Measurements from ENCODE around the gene ID3. TPM values are rescaled to one million over a fixed set of nuclear protein-coding genes. Genes with fewer than 3 reads are reported as not detected.
A peak's percentile ranks its signal among the peaks of the same experiment; 100 is the strongest.

Gene ID3
- total and polyA plus RNA-seq, 12 donors: 28.8 to 213 (median 109) TPM

DNA sequence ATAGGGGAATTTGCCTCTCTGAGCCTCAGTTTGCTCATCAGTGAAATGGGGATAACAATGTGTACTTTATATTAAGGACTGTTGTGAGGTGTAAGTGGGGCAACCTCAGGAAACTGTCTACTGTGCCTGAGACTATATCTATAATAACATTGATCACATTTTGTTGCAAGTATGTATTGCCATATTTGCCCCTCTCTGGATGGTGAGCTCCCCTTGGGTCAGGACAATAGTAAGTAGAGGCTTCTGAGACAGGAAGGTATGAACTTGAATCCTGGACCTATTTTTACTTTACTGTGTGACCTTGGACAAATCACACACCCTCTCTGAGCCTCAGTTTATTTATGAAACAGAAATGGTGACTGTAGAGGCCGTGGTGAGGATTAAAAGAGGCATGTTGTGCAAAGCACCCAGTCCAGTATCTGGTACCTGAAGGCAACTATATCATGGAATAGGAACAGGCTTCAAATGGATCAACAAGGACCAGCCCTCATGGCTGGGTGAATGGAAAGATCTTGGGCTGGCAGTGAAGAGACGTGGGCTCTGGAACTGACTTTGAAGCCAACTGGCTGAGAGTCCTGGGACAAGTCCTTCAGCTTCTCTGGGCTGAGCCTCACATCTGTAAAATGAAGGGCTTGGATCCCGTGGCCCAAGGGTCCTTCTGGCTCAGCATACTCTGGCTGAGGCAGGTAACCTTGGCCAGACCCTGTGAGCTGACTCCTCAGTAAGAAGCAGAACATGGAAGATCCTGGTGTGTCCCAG lies 35.0 kb upstream of the ID3 start:
- no peak for TF ChIP-seq POLR2A (IDR thresholded peaks at IDR 0.05)
- TF ChIP-seq, protein P1, sequence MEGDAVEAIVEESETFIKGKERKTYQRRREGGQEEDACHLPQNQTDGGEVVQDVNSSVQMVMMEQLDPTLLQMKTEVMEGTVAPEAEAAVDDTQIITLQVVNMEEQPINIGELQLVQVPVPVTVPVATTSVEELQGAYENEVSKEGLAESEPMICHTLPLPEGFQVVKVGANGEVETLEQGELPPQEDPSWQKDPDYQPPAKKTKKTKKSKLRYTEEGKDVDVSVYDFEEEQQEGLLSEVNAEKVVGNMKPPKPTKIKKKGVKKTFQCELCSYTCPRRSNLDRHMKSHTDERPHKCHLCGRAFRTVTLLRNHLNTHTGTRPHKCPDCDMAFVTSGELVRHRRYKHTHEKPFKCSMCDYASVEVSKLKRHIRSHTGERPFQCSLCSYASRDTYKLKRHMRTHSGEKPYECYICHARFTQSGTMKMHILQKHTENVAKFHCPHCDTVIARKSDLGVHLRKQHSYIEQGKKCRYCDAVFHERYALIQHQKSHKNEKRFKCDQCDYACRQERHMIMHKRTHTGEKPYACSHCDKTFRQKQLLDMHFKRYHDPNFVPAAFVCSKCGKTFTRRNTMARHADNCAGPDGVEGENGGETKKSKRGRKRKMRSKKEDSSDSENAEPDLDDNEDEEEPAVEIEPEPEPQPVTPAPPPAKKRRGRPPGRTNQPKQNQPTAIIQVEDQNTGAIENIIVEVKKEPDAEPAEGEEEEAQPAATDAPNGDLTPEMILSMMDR (IDR thresholded peaks at IDR 0.05): no peak
- Histone ChIP-seq H3K4me1 (replicated peaks in 1 of 2) (no peaks in the 10 kb centered on the region), H3K36me3 (replicated peaks in 1 of 2) (no peaks in the 10 kb centered on the region), H3K4me3 (no peak overlapping the region), H3K9me3 (replicated peaks in 1 of 3) (no peaks in the 10 kb centered on the region), H3K27me3 (no peaks in the 10 kb centered on the region), H3K27ac (no peak overlapping the region)
- DNase-seq: no peak
- intact Hi-C loops (cut with DNase I): no loop called here
- 66 to 93% (median 82%) methylated on average over 2 to 3 of the region's 3 CpGs for WGBS, 4 donors

GRCh38 chr1:23593556-23594148 lies 34.4 kb upstream of the ID3 start:
- H3K9me3 ChIP-seq (replicated peaks in 1 of 3): no peaks in the 10 kb centered on the region
- 49 to 60% (median 55%) methylated on average over 4 to 6 of the region's 6 CpGs for WGBS, 4 donors
- H3K27ac ChIP-seq: no peak overlapping the region
- no peak overlapping the region for H3K4me3 ChIP-seq
- TF ChIP-seq, protein P1 (IDR thresholded peaks at IDR 0.05): no peak
- no peak for TF ChIP-seq POLR2A (IDR thresholded peaks at IDR 0.05)
- H3K27me3 ChIP-seq: no peaks in the 10 kb centered on the region
- intact Hi-C loops (cut with DNase I): no loop called here
- H3K36me3 ChIP-seq (replicated peaks in 1 of 2): no peaks in the 10 kb centered on the region
- peak in 1 of 7 donors; percentile 13 for DNase-seq
- H3K4me1 ChIP-seq (replicated peaks in 1 of 2): no peaks in the 10 kb centered on the region

DNA sequence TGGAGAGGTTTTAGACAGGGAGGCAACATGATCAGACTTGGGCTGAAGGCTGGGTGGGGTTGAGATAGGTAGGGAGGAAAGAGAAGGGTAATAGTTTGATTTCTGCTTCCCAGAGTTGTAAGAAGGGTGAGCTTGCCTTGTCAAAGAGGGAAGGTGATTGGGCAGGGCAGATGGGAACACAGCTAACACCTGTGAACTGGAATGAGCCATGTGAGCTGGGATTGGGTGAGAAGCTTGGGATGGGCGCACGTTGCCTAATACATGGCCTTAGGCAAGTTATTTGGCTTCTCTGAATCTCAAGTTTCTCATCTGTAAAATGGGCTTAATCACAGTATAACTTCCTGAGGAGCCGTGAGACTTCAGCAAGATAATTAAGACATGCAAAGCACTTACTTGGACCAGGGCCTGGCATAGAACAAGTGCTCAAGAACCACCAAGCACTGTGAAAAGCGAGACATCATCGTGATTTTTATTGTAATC lies 33.8 kb upstream of the ID3 start:
- no peak for DNase-seq
- TF ChIP-seq, protein P1 (IDR thresholded peaks at IDR 0.05): no peak
- no peak for TF ChIP-seq POLR2A (IDR thresholded peaks at IDR 0.05)
- Histone ChIP-seq H3K4me1 (replicated peaks in 1 of 2) (no peaks in the 10 kb centered on the region), H3K27me3 (no peaks in the 10 kb centered on the region), H3K36me3 (replicated peaks in 1 of 2) (no peaks in the 10 kb centered on the region), H3K4me3 (no peak overlapping the region), H3K9me3 (replicated peaks in 1 of 3) (no peaks in the 10 kb centered on the region), H3K27ac (no peak overlapping the region)
- WGBS, 4 donors: 80 to 89% (median 88%) methylated on average over 5 of the region's 5 CpGs
- intact Hi-C loops (cut with DNase I): no loop called here

DNA sequence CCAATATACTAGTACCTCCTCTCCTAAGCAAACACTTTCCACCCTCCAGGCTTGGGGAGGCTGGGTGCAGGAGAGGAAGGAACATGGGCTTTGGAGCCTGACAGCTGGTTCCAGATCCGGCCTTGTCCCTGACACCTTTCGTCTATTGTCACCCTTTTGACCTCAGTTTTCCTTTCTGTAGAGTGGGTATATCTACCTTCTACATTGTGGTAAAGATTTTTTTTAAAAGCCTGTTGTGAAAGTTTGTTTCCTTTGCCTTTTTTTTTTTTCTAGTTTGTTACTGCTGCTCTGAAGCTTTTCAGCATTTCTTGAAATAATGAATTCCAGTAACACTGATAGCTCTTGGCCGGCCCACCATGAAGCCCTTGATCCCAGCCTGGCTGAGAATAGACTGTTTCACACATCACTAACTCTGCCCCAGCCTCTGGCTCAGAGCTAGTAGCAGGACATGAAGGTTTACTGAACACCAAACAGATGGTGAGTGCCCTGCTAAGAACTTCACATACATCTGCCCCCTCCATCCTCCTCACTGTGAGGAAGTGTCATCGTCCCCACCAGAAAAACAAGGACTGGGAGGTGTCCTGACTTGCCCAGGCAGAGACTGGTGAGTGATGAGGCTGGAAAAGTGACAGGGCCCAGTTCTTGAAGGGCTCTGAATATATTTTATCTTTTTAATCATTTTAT lies 33.0 kb upstream of the ID3 start:
- Histone ChIP-seq H3K4me1 (replicated peaks in 1 of 2) (no peaks in the 10 kb centered on the region), H3K27ac (no peak overlapping the region), H3K9me3 (replicated peaks in 1 of 3) (no peaks in the 10 kb centered on the region), H3K4me3 (no peak overlapping the region), H3K36me3 (replicated peaks in 1 of 2) (no peaks in the 10 kb centered on the region), H3K27me3 (no peaks in the 10 kb centered on the region)
- TF ChIP-seq POLR2A (IDR thresholded peaks at IDR 0.05): no peak
- TF ChIP-seq, protein P1 (IDR thresholded peaks at IDR 0.05): no peak
- WGBS, 4 donors: 72 to 81% (median 77%) methylated on average over 4 of the region's 4 CpGs
- intact Hi-C loops (cut with DNase I): no loop called here
- DNase-seq: no peak
